Measurements from ENCODE around the gene PCGF2.

GRCh38 chr17:38719943-38720641 lies 28.0 kb downstream of the PCGF2 start:
- TF ChIP-seq CTCF (IDR thresholded peaks at IDR 0.05; ENCODE audit: low read depth, low read length) = no peak
- no peak for TF ChIP-seq POLR2A (IDR thresholded peaks at IDR 0.05; ENCODE audit: extremely low read depth, insufficient read length)
